IPS-NIHi7 (cell line): Measurements from ENCODE around the gene TECPR1.
A peak's percentile ranks its signal among the peaks of the same experiment; 100 is the strongest.

Experiments used
- DNase-seq: peaks from one replicate; pipeline ENCODE4 v3.0.0; 2012; ENCODE audit warnings: mixed read lengths; ENCODE audit errors: extremely low spot score

The TECPR1 gene

DNA sequence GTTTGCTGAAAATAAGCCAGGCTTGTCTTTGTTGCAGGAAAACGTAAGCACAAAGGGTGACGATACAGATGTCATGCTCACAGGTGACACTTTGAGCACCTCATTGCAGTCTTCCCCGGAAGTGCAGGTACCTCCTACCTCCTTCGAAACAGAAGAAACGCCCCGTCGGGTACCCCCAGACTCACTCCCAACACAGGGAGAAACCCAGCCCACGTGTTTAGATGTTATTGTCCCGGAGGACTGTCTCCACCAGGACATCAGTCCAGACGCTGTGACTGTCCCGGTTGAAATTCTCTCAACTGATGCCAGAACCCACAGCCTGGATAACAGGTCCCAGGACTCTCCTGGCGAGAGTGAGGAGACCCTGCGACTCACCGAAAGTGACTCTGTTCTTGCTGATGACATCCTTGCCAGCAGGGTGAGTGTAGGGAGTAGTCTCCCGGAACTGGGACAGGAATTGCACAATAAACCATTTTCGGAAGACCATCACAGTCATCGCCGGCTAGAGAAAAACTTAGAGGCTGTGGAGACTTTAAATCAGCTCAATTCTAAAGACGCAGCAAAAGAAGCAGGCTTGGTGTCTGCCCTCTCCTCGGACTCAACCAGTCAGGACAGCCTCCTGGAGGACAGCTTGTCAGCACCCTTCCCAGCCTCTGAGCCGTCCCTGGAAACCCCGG lies 59.1 kb downstream of the TECPR1 start:
- no peak for DNase-seq

DNA sequence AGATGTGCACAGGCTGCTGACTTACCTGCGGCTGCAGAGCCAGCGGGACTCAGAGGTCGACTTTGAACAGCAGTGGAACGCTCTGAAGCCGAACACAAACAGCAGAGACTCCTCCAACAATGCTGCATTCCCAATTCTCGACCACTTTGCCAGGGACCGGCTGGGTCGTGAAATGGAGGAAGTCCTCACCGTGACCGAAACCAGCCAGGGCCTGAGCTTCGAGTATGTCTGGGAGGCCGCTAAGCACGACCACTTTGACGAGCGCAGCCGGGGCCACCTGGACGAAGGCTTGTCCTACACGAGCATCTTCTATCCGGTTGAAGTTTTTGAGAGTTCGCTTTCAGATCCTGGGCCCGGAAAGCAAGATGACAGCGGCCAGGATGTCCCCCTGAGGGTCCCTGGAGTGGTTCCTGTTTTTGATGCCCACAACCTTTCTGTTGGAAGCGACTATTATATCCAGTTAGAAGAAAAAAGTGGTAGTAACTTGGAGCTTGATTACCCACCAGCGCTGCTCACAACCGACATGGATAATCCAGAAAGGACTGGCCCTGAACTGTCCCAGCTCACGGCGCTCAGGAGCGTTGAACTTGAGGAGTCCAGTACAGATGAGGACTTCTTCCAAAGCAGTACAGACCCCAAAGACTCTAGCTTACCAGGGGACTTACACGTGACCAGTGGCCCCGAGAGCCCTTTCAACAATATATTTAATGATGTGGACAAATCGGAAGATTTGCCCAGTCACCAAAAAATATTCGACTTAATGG lies 60.2 kb downstream of the TECPR1 start:
- DNase-seq: no peak

DNA sequence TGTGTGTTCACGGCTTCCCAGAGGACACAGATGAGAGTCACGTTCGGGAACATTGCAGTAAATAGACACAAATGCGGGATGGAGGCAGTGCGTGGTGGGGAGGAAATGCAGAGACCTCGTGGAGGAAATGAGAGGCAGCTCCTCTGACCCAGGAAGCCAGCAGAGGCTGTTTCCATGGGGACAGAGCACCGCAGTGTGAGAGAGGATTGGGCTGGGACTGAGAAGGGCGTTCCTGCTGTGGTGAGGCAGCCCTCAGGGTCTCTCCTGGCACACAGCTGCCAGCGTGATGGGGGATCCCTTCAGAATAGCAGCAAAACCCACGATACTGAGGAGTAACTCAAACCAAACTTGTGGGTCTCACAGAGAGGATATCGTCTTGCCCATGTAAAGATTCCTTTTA lies 62.5 kb downstream of the TECPR1 start:
- DNase-seq: no peak

DNA sequence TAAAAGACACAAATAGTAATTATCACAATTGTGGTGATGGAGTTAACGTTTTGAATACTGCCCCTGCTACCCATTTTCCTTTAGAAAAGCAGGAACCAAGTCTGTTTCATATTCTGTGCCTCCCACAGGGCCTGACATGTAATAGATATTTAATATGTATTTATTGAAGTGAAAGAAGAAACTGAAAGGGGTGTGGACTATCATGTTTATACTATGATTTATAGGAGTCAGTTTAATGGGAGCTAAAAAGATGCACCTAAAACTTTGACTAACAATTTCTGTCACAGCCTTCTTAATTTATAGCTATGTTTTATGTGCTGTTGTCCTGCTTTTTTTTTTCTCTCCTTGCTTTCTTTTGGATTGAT lies 64.9 kb downstream of the TECPR1 start:
- no peak for DNase-seq

DNA sequence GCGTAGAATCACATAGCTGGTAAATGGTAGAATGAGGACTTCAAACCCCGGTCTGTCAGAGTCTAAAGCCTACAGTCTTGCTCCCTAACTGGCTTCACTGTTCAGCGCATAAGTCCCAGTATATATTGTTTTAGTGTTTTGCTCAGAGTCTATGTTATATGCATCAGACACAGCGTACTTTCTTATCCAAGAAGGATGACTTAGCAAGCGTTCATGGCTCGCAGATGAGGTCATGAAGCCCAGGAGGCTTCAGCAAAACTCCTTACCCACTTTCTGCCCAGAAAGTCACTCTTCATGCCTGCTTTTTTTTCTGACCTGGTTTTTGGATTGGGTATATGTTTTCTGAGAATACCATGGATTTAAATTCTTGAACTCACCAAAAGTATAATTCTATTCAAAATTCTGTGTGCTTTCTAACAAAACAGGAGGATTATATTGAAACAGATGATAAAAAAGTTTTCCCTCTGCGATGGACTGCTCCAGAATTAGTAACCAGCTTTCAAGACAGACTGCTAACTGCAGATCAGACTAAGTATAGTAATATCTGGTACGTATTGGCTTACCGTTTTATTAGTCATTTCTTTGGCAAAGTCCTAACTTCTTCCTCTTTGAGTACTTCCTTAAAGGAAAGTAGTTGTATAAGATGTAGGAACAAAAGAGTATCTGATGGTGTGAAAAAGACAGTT lies 65.4 kb downstream of the TECPR1 start:
- no peak for DNase-seq

DNA sequence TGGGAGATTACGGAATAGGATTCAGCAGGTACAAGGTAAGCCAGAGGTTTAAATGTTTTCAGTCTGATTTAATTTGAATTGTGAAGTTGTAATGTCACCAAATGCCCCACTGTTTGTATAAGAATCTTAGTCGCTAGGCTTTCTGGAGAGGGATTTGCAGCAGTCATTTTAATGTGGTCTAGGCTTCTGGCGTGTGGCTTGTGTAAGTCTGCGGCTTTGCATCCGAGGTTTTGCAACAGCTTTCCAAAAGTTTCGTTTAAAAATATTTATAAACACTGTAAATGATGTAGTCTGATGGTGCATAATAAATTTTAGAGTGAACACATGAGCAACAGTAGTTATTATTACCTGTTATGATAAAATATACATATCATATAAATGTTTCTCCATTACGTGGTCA lies 66.9 kb downstream of the TECPR1 start:
- DNase-seq: no peak

DNA sequence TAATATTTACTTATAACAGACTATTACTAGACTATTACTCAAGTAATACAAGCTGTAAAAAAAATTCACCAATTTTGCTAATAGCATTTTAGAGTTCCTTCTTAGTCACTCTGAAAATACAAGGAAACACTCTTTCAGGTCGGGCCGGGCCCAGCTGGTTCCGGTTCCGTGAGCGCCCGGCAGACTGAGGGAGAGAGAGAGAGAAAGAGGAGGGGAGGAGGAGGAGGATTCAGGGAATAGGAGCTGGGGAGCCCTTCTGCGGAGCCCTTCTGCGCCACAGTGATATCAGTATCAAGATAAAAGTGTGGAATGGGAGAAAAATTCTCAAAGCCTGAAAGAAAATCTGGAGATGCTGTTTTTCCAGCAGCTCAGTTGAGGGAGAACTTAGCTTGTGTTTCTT lies 71.3 kb downstream of the TECPR1 start:
- no peak for DNase-seq

DNA sequence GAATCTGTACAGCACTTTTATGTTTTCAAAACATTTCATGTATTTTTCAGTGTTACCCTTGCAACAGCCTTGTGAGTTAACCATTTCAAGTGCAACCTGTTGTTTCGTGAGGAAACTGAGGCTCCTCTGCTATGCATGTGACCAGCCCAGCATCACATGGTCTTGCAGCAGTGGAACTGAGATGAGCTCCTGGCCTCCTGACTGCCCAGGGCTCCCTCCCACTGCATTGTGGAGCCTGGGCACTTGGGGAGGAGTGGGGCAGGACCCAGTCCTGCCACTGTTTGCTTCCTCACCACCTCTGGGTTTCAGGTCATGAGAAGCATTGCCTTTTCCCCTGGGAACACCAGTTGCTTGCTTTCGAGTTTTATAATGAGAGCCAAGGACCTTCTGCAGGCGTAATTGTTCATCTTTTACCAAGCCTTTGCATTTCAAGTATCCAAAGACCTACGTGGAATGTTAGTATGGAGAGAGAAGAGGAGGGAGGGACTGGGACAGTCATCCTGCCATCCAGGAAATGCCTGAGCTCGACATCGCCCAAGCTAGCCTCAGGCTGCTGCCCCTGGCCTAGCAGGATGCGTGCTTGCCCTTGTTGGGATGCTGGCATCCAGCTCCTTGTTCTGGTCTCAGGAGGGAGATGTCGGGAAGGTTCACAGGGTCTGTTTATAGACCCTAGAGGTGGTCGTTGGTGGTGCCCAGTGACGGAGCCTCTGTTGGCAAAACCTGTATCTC lies 73.1 kb downstream of the TECPR1 start:
- no peak for DNase-seq

DNA sequence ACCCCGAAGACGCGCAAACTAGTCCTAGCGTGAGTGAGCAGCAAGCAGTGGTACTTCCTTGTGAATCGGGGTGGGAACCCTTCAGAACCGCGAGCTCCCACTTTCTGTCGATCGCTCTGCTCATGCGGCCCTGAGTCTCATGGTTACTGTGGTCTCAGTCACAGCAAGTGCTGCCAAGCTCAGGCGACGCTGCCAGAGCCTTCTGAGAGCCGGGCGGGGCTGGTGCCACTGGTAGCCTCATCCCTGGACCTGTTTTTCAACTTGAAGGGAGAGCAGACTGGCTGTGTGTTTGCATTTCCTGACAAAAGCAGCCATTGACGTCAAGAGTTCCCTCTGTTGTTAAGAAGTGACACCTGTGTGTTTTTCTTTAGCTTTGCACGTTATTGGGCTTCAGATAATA lies 73.7 kb downstream of the TECPR1 start:
- DNase-seq: no peak

DNA sequence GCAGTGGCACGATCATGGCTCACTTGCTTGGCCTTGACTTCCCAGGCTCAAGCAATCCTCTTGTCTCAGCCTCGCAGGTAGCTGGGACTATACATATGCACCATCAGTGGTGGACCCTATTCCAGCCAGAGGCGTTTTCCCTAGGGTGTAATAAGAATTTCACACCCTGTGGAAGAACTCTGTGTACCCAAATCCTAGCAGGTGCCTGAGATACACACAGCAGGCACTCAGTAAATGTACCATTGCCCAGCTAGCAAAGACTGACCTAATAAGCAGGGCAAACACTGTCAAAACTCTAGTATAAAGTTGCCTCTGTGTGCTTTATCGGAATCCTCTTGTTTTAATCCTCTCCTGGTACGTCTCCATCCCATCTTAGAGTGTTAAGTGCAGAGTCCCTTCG lies 74.5 kb downstream of the TECPR1 start:
- no peak for DNase-seq

DNA sequence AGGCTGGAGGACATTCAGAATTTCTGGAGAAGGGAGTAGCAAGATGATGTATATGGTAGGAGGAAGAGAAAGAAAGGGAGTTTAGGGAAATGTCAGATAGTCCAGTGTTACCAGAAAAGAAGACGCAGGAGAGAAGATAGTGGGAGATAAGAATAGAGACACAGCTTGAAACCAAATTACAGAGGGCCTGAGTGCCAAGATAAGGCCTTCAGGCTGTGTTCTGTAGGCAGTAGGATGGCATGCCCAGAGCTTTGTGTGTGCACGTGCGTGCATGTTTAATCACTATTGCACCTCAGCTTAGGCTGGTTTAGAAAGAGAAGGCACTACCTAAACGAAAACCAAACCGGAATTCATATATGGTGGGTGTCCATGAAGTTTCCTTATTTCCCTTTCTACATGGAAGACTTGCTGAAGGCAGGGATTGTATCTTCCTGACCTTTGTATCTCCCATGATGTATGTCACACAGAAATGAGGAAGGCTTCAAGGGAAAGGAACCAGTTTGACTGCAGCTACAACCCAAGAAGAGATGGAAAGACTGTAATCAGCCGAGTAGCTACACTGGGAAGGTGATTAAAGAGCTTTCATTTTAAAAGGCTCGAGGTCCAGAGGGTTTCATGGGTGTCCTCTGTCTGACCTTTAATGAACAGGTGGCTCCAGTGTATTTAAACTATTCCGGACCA lies 76.6 kb downstream of the TECPR1 start:
- no peak for DNase-seq

DNA sequence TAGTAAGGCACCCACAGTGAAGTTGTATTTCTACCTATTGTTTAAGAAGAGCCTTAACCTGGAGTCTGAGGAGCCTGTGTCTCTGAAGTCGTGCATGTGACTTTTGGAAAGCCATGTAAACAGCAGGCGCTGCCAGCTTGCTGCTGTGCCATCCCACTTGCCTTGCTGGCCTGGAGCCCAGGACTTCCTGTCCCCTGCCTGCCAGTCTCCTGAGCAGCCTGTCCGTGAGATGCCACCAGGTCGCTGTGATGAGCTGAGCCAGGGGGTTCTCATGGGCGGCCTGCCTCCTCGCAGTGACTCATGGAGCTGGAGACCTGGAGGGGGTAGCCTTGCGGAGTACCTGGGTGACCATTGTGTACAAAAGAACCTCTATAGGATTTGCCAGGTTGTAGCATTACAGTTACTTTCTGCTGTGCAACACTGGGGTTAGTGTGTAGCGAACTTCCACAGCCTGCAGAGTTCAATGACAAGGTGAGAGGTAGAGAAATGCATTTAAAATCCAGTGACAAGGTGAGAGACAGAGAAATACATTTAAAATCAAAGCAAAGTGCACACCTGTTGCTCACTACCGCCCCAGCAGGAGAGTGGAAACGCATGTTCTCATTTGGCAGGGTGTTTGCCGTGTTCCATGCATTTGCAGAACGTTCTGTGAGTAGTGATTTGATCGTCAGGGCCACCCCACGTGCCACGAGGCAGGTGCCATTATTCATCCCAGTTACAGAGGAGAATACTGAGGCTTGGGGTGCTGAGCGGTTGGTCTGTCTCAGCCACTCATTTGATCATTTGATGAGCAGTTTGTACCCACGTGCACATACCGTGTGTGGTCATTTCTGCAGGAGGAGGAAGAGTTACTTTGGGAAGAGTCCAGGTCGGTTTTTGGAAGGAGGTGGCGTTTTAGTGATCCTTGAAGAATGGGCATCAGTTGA lies 77.4 kb downstream of the TECPR1 start:
- DNase-seq: no peak

DNA sequence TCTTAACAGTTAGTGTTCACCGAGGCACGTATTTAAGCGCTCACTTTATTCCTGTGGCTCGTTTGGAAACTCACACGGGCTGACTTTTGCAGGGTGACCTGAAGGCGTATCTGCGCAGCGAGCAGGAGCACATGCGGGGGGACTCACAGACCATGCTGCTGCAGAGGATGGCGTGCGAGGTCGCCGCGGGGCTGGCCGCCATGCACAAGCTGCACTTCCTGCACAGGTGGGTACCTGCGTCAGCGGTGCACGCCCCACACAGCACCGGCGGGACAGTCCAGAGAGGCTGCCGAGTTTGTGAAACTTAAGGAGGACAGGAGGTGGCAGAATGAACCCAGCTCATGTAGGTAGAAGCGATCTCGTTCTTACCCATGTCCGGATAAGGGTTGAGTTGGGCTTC lies 80.6 kb downstream of the TECPR1 start:
- no peak for DNase-seq

DNA sequence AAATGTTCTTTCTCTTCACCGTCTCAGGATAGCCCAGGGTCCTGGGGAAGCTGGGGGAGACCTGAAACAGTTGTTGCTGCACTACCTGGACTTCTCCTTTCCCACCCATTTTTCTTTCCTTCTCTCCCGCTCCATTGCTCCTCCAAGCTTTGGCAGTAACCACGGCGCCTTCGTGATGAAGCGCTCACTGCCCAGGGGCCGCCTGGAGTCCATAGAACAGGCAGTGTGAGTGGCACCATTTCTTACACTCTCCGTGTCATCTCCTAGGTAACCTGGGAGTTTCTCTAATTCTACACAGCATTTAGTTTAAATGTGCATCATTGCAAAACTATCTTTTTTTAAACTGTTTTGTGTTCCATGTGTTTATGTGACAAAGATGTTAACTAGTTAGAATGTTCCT lies 81.1 kb downstream of the TECPR1 start:
- DNase-seq: no peak

DNA sequence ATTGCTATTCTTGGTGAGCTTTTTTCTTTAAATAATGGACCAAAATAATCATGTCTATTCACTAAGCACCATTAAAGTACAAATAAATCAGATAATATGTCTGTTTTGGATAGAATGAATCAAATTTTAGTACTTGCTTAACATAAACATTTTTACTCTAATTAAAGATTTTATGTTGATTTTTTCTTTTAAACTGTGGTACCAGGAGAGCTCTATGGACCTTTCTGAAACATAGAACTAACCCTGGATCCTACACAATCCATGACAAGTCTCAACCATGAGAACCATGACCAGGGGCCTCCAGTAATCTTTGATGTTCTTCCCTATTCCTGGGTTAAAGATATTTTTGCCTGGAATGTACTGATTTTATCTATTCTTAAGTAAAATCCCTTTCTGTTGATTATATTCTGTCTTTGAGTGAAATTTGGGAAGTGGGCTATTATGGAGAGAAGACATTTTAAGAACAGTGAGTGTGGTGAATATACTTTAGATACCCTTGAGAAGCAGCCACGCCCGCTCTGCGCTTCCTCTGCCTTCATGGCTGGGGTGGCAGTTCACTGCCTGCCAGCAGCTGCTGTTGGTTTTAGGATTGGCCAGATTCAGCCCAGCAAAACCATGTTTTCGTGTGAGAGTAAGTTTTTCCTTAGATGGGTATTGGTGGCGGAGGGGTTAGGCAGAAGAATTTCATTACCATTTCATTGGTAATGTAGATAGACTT lies 83.0 kb downstream of the TECPR1 start:
- no peak for DNase-seq

DNA sequence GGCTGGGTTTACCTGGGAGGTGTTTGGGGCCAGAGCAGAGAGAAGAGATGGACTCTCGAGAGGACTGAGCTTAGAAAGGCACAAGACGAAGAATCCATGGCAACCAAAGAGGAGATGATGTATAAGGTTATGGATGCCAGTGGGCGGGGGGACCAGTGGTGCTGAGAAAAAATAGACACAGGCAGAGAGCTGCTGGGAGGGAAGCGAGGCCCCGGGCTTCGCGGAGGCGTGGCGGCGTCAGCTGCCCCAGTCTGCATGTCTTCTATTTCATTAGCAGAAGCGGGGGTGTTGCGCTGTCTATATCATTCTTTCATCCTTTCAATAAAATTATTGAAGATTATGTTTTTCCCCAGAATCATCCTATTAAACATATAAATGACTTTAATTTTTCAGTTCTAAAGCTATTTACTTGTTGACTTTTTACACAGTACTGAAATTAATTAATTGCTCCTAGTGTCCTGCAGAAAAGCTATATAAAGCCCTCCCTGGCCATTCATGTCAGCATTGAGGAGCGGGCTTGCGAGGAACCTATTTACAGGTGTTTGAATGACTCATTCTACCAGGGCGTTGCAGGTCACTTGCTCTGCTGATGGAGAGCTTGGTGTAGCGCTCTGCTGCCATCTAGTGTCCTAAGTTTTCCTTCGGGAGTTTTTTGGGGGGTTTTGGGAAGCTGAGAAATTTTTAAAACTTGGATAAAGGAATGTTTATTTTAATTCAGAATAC lies 83.7 kb downstream of the TECPR1 start:
- peak; percentile 91 for DNase-seq

DNA sequence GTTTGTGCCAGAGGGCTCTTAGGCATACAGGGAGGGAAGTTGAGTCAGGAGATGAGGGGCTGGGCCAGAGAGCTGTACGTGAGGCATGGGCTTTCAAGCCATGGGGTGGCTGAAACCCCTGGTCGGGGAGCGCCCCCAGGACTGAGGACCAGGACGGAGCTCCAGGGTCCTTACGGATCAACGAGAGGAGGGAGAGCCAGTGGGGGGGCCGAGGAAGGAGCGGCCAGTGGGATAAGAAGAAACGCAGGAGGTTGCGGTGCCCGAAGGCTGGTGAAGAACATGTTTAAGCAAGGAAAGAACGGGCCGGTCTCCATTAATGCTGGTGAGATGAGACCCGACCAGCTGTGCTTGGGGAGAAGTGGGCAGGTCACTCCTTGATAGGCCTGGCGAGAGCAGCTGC lies 84.4 kb downstream of the TECPR1 start:
- DNase-seq: no peak

DNA sequence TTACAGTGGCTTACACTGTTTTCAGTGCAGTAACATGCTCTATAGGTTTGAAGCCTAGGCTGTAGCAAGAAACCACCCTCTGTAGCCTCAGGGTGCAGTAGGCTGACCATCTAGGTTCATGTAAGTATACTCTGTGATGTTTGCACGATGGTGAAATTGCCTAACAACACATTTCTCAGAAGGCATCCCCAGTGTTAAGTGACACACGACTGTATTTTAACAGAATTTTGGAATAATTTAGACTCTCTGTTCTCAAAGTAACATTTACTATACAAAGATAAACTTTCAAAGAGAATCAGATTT lies 85.4 kb downstream of the TECPR1 start:
- no peak for DNase-seq

DNA sequence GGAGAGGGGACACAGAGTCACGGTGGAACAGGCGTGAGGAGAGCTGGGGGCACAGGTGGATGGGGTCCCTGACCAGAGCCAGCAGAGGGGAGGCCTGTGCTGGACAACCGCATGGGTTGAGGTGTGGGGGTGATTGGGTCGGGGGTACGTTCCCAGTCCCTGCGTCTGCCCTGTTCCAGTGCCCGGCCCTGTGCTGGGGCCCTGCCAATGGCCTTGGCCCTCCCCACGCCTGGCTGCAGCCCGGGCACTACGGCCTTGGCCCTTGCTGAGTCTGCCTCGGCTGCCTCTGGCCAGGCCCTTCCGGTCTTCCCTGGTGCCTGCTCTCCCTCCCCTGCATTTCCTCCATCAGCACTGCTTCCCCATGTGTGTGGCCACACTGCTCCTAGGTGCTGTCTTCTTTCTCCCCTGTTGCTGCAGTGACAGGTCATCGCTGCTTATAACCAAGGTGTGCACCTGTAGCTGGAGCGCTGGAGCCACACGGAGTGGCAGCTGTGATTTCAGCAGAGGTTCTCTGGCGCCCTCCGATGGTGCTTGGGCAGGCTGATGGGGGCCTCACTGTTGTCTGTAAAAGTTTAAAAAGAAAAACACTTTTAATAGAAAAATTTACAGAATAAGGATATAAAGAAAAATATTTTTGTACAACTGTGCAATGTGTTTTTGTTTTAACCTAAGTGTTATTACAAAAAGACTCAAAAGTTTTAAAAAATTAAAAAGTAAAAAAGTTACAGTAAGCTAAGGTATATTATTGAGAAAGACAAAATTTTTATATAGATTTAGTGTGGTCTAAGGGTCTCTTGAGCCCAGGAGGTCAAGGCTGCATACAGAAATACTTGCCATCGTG lies 86.0 kb downstream of the TECPR1 start:
- DNase-seq: peak; percentile 78
